Measurements from ENCODE around the gene COL16A1. TPM values are rescaled to one million over a fixed set of nuclear protein-coding genes. Genes with fewer than 3 reads are reported as not detected.

Gene COL16A1
- 2.5 and 5.3 TPM in 2 replicates for total RNA-seq

DNA sequence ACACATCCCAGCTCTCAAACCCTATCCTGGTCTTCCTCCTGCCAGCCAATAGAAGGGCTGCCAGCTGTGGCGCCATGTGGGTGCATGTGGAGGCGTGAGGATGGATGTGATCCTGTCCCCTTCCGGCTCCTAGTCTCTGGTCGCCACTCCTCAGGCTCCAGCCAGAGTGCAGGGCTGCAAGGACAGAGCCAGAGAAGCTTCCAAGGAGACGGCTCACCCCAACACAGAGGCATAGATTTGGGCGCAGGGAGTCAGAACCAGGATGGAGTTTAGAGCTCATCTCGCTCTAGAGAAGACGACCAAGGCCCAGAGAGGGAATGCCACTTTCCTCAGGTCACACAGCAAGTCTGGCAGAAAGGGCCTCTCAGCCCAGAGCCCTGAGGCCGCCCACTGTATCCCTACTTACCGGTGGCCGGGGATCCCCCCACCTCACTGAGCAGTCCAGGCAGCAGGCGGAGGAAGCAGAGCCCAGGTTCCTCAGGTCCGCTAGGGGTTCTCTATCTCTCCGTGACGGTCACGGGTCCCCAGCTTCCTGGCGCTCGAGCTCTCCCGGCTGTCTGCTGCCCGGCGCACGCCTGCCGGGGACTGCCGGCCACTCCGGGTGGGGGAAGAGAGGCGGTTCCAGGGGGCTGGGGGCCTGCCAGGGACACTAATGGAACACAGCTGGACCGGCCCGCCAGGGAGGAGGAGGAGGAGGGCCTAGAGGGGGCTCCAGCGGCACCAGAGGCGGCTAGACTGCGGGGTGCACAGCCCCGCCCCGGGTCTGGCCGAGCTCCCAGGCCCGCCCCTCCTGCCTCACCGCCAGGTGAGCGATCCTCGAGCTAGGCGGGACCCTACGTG is at the start of gene COL16A1:
TSS of gene COL16A1 (minus strand) at position 587 of the 840 bp plus-strand sequence. CDS start 1,824 bp downstream, outside the sequence.
- DNase-seq (ENCODE audit: extremely low read depth, low read depth, low spot score) = no peak

DNA sequence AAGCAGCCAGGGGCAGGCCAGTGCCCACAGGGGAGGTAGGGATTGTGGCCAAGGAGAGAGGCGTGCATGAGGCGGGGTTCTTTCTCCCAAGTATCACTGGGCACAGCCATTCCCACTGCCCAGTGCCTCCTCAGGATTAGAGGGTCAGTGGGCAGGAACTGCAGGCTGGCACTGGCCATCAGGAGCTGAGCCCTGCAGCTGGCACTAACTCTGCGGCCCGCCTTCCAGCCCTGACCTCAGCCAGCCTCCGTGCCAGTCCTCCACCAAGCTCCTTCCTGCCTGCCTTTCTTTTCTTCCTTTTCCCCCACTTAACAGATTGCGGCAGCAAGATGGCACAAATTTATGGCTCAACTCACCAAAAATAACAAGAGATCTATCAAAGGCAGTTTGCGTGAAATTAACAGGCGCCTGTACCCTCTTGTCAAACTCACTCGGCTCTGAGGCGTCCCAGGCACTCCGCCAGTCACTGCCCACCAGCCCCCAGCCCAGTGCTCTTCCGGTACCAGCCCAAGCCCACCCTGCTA is 49.2 kb upstream of the COL16A1 start:
- DNase-seq (ENCODE audit: extremely low read depth, low read depth, low spot score) = no peak

DNA sequence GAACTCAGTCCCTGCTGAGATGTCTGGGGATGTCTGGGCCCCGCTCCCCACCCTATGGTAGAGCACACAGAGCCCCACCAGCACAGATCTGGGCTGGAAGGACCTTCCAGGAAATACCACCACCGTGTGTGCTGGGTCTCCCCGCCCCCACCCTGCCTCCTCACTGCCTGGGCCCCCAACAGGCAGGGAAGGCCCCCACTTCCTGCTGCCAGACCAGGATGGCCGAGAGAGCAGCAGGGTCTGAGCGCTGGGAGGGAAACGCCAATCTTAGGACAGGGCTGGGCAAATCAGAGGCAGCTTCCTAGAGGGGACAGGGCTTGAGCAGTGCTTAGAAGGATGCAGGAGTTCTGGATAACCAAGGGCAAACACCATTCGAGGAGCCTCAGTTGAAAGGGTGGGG is 48.4 kb upstream of the COL16A1 start:
- DNase-seq (ENCODE audit: extremely low read depth, low read depth, low spot score) = no peak

DNA sequence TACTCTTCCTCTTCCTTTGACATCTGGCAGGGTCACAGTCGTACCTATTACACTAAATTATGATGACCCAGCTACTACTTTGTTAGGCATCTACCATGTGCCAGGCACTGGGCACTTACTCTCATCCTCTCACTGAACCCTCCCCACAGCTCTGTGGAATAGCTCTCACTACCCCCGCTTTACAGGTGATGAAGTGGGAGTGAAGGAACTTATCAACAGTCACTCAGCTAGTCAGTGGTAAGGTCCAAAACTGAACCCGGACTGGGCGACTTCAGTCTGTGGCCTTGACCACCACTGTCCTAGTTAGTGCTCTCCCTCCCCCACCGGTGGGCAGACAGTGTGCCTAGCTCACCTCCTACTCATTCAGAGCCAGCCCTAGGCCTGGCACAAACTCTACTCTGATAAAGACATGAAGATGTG is 48.0 kb upstream of the COL16A1 start:
- DNase-seq (ENCODE audit: extremely low read depth, low read depth, low spot score) = no peak

DNA sequence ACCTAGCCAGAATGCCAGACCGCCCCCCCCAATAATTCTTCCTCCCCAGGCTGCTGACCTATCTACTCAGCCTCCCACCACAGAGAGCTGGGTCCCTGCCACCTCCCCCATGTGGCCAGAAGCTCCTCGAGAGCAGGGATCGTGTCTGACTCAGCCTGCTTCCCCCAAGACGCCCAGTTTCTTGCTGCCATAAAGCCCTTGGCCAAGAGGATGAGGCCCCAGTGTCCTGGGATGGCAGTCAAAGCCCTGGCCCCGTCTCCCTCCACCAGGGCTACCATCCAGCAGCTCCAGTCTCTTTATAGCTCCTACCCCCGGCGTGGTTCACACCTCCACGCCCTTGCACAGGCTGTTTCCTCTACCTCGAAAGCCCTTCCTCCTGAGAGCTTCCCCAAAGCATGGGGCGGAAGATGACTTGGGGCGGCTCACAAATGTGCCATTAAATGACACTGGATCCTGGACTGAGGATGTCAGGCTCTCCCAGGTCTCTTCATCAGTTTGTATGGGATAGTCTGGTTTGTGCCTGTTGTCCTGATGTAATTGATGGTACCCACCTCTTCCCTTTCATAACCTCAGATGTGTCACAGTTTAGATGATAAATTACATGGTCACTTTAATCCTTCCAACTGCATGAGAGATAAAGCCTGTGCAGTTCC is 47.2 kb upstream of the COL16A1 start:
- no peak for DNase-seq (ENCODE audit: extremely low read depth, low read depth, low spot score)

DNA sequence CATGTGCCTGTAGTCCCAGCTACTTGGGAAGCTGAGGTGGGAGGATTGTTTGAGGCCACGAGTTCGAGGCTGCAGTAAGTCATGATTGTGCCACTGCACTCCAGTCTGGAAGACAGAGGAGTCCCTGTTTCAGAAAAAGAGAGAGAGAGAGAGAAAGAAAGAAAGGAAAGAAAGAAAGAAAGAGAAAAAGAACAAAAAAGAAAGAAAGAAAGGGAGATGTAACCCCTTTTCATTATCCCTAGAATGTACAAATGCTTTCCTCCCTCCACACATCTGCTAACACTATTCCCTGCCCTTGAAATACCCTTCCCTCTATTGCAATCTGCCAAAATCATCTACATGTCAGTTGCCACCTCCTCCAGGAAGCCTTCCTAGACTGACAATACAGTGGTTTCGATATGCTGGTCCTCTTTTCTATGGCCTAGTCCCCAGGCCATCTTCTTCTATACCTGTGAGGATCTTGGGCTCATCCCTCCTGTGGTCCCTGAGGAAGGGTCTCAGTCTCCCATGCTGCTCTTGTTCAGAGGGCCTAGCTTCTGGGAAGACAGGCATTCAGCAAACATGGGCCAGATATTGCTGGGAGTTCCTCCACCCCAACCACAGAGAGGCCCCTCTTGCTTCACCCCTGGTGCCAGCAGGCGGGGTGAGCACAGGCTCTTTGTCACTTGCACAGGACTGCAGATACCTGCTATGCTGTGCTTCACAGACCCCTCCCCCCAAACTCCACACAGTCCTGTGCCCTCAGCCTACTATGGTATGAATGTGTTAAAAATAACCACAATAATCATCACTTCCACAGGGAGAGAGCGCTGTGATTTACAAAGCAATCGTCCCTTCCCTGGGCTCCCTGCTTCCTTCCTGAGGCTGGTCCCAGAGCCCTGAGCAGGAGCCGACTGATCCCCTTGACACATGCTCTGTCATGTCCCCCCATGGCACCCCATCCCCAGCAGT is 46.2 kb upstream of the COL16A1 start:
- DNase-seq (ENCODE audit: extremely low read depth, low read depth, low spot score) = no peak

DNA sequence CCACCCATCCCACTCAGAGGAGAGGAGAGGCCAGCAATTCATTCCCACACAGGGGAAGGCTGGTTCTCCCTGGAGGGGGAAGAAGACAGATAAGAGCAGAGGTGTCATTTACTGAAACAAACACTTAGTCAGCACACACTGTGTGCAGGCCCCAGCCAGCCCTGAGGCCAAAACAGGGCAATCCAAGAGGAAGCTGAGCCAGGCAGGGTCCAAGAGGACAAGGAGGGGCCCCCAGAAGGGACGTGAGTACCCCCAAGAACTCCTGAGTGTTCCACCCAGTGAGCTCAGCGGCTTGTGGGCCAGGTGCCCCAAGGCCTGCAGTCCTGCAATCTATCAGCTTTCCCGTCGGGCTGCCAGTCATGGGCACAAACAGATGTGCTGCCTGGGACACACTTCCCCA is 44.5 kb upstream of the COL16A1 start:
- no peak for DNase-seq (ENCODE audit: extremely low read depth, low read depth, low spot score)

DNA sequence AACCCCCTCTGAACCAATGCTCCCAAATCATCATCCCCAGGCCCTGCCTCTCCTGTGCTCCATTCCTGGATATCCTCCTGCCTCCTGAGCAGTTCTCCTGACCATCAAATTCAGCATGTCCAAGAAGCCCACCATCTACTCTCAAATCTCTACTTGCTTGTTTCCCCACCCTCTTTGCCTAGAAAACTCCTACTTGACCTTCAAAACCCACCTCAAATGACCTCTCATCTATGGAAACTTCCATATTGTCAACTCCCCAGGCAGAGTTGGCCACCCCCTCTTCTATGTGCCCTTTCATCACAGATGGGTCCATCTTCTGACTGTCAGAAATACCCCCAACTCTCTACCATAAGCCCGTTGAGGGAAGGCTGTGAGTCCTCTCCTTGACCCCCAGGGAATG is 43.5 kb upstream of the COL16A1 start:
- no peak for DNase-seq (ENCODE audit: extremely low read depth, low read depth, low spot score)

DNA sequence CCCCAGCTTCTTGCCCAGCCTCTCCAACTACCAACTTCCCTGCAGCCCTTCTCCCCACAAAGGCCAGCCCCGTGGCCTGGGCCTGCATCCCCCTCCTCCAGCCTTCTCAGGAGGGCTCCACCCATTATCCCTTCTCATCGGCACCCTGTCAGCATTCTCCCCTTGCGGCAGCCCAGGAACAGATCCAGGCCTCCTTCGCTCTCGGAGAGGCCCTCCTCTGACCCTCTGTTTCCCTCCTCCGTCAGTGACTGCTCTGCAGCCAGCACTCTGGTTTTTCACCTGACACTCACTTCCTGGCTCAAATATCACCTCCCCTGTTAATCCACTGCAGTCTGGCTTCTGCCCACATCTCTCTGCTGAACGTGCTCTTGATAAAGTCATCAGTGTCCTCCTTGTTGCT is 42.9 kb upstream of the COL16A1 start:
- no peak for DNase-seq (ENCODE audit: extremely low read depth, low read depth, low spot score)

DNA sequence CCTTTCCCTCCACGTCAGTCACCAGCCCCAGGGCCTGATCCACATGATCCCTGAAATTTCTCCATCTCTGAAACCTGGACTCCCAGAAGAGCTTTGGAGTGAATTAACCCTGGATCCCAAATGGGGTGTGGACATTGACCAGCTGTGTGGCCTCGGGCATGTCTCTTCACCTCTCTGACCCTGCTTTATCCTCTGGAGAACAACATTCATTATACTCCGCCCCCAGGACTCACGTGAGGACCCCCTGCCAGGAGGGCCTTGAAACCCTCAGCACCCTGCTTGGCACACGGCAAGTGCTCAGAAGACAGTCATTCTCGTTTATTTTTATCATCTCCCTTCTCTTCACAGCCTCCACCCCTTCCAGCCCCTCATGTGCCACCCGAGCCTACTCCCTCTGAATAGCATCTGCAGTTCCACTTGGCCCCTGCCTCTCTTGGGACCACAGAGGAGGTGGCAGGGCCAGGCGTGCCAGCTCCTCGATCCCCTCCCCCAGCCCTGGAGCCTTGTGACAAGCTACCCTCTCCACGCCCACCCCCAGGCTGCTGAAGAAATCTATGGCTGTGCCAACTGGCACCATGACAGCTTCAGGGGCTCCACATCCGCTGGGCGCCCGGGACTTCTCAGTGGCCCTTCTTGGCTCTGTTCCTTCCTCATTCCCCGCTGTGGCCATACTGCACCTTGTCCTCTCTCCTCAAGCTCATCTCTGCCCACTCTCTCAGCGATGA is 42.3 kb upstream of the COL16A1 start:
- DNase-seq (ENCODE audit: extremely low read depth, low read depth, low spot score) = no peak

DNA sequence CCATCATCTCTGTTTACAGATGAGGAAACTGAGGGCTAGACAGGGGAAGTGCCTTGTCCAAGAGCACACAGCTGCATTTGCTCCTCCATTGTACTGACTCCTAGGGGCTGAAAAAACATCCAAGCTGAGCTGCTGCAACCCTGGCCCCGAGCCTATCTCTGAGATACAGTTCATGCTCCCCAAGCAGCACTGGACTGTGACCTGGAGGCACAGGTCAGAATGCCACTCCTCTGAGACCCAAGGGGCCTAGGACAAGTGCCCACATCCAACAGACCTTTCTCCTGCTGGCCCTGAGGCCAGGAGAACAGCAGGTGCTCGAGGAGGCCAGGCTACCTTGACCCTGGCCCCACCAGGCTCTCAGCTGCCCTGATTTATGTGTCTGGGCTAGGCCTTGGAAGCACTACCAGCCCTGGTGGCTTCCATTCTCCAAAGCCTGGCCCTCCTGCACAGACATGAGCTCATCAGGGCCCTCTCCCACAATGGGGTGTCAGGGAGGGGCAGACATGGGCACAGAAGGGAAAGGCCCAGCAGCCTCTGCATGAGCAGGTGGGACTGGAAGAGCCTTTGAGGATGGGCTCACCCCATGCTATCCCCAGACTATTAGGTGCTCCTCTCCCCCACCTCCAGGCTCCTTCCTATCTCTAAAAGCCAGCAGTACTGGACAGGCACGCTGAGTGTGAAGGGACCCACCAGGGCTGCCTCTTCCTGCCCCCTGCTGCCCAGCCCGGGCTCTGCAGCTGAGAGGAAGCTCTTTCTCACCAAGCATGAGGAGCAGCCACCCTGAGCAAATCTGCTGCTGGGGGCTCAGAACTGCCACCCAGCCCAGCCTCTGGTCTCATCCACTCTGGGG is 41.5 kb upstream of the COL16A1 start:
- no peak for DNase-seq (ENCODE audit: extremely low read depth, low read depth, low spot score)

DNA sequence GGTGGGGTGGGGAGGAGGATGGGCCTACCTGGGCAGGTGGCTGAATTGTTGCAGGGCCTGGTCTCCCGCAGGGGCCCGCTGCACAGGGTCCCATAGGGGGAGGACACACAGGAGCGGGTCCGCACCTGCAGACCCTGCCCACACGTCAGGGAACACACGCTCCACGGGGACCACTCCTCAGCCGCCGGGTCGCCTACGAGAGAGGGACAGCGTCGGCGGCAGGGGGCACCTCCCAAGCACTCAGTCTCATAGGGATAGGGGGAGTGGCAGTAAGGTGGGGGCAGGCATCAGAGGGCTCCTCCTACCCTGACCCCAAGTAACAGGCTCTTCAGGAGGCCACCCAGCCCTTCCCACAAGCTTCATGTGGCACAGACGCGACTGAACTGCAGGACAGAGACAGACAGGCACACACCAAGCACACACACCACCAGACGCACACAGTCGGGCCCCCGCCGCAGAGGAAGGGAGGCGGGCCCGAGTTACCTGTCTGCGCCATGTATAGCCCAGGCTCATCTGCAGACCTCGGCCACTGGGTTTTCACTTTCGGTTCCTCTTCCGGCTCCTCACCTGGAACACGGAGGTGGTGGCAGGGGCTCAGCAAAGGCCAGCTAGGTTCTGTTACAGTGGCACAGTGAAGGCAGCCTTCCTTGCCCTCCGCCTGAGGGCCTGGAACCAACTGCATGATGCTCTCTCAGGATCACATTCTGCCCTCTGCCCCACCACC is 40.5 kb upstream of the COL16A1 start:
- DNase-seq (ENCODE audit: extremely low read depth, low read depth, low spot score) = no peak

DNA sequence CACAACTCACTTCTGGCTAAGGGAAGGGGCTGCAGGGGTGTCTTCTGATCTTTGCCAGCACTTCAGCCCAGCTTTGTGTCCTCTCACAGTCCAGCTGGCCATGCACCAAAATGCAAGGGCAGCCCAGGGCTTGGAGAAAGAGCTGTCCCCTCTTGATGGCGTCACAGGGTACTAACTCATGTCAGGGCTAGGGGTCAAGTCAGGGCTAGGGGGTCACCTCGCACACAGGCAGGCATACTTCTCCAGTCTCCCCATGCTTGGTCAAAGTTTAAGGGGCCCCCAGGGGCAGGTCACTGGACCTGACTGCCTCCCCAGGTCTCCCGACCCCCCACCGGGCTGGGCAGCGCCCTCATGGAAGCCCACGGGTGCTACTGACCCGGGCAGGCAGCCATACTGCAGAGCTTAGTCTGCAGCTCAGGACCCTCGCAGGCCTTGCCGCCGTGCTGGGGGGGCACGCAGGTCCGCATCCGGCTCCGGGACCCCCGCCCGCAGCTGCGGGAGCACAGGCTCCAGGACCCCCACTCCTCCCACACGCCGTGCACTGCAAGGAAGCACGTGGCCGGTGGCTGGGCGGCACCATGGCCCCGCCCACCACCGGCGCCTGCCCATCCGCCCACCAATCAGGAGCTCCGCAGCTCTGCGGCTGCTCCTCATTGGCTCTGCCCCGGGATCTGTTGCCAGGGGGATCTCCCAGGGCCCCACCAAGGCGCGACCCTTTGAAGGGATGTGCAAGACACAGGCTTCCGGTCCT is 38.8 kb upstream of the COL16A1 start:
- no peak for DNase-seq (ENCODE audit: extremely low read depth, low read depth, low spot score)

DNA sequence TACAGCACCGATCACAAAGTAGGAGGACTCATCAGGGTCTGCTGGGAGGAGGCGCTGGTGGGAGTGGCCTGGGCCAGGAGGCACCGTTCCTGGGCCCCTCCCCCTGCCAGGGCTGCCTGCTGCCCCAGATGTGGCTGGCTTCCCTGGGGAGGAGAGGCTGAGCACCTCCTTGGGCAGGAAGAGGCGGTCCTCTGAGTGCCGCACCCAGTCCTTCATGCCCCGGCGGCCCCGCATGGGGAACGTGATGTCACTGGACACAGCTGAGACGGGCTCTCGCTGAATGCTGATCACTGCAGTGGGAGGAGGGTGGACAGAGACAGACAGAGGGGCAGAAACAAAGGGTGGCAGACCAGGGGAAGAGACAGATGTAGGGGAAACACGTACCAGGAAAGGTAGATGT is 35.5 kb upstream of the COL16A1 start:
- no peak for DNase-seq (ENCODE audit: extremely low read depth, low read depth, low spot score)

DNA sequence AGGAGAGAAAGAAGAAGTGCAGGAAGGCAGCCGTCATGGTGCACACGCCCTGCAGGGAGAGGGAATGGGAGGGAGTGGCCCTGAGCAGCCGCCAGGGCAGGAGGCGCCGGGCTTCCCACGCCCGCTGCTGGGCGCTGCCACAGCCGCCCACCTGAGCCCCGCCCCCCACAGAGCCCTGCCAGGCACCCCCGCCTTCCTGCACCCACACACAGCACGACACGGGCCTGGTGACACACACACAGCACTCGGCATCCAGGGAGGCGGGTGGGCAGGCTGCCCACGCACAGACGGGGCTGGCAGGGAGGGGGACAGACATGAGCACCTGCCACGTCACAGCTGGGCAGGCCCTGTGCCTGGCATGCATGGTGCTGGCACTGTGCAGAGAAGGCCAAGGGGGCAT is 32.9 kb upstream of the COL16A1 start:
- DNase-seq (ENCODE audit: extremely low read depth, low read depth, low spot score) = no peak

DNA sequence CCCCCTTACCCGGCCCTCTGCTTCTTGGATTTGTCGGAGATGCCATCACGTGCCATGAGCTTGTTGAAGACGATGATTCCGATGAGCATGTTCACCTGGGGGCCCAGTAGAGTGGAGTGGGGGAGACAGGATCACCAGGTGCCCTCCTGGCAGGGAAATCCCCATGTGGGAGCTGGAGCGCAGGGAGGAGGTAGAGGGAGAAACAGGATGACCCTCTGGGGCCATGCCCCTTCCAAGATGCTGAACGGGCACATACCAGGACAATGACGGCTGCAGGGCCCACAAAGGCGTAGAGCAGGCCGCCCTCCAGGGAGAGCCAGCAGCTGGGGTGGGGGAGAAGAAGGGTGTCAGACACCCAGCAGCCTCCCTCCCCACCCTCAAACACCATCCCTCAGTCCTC is 31.8 kb upstream of the COL16A1 start:
- DNase-seq (ENCODE audit: extremely low read depth, low read depth, low spot score) = no peak

DNA sequence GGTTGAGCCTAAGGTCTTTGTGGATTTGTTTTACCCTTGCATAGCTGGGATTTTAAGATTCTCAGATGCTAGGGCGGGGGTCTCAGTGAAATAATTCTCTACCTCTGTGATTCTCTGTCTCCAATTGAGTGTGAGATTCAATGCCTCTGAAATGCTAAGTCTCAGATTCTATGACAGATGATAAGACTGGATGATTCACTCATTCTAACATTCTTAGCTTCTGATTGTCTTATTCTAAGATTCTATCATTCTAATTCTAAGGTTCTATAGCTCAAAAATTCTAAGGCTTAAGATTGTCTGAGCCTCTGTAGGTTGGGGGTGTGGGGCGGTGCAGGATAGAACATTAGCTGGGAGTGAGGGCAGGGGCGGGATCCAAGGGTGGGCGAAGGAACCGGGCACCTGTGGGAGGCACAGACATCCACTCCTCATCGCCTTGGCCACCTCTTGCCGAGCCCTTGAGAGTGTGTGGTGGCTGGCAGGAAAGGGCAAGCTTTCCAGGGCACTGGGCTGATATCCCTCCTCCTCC is 30.8 kb upstream of the COL16A1 start:
- no peak for DNase-seq (ENCODE audit: extremely low read depth, low read depth, low spot score)

Measured in glomerular endothelial cell (primary cell).